GM12864 (cell line): ENCODE measurements around the gene USP34.
"Not testable (repeated sequence)": the region's sequence is repeated elsewhere in the genome, so short reads cannot be mapped to it uniquely, and the experiment has no call there.

ENCODE experiments used
- DNase-seq: peaks from one replicate; pipeline ENCODE4 v3.0.0-alpha.2; 2011; ENCODE audit warnings: low read depth
- H3K4me3 ChIP-seq: 2 replicates; pipeline ENCODE4 v1.5.1; 2011; ENCODE audit warnings: mild to moderate bottlenecking, low read depth, low read length, control low read depth
- CTCF ChIP-seq: IDR thresholded peaks from 2 replicates; pipeline ENCODE4 v1.5.1; 2011; ENCODE audit warnings: low read depth, mild to moderate bottlenecking, moderate library complexity, low read length, control low read depth, inconsistent platforms; ENCODE audit errors: missing control alignments

Gene USP34

GRCh38 chr2:61411109-61411508, 59.8 kb downstream of the USP34 start:
- H3K4me3 ChIP-seq, result no peak overlapping the region
- no peak for DNase-seq

GRCh38 chr2:61410185-61410584, 60.7 kb downstream of the USP34 start:
- no peak for DNase-seq
- no peak for TF ChIP-seq CTCF
- no peak overlapping the region for H3K4me3 ChIP-seq

More at GRCh38 chr2:61411109-61411508, 59.8 kb downstream of the USP34 start:
- no peak for TF ChIP-seq CTCF

GRCh38 chr2:61405813-61406212, 65.1 kb downstream of the USP34 start:
- DNase-seq, result no peak
- no peak for TF ChIP-seq CTCF
- H3K4me3 ChIP-seq, result no peak overlapping the region

GRCh38 chr2:61404438-61404837, 66.4 kb downstream of the USP34 start:
- no peak for DNase-seq
- TF ChIP-seq CTCF, result no peak
- H3K4me3 ChIP-seq, result no peak overlapping the region

- no peak for TF ChIP-seq CTCF
- no peak for DNase-seq
- no peak overlapping the region for H3K4me3 ChIP-seq
Observed at GRCh38 chr2:61398413-61398812, 72.5 kb downstream of the USP34 start.

GRCh38 chr2:61396005-61396404, 74.9 kb downstream of the USP34 start:
- no peak for TF ChIP-seq CTCF
- H3K4me3 ChIP-seq, result no peak overlapping the region
- DNase-seq, result no peak

GRCh38 chr2:61387588-61387987, 83.3 kb downstream of the USP34 start:
- not testable (repeated sequence) for DNase-seq, H3K4me3 ChIP-seq

GRCh38 chr2:61380882-61381197, 90.0 kb downstream of the USP34 start:
- H3K4me3 ChIP-seq, DNase-seq: not testable (repeated sequence)
